Brain microvascular endothelial cell (primary cell): ENCODE results near the gene FGGY.

Experiments
- DNase-seq: peaks from one replicate; pipeline ENCODE4 v3.0.0-alpha.2; 2020
- H3K27ac ChIP-seq: fragments of 250-450 bp; sonication (Bioruptor Pico); 2 replicates; pipeline ENCODE4 v1.5.1; 2020; ENCODE audit warnings: mild to moderate bottlenecking, moderate library complexity
- H3K27me3 ChIP-seq: fragments of 250-450 bp; sonication (Bioruptor Pico); replicated peaks from 2 replicates; pipeline ENCODE4 v1.5.1; 2020; ENCODE audit warnings: mild to moderate bottlenecking
- H3K36me3 ChIP-seq: fragments of 250-450 bp; sonication (Bioruptor Pico); replicated peaks from 2 replicates; pipeline ENCODE4 v1.5.1; 2020; ENCODE audit warnings: mild to moderate bottlenecking
- H3K4me3 ChIP-seq: 2 replicates; pipeline ENCODE4 v1.5.1; 2011; ENCODE audit warnings: low read depth, mild to moderate bottlenecking, control low read depth, low read length, moderate library complexity
- in situ Hi-C: cut with HindIII; loops from 2 replicates; pipeline ENCODE4 v1.10.0; 2017; ENCODE audit warnings: low sequenced_read_pairs, low pct_ligation_motif_present
- TF ChIP-seq, protein P1 (sequence below): IDR thresholded peaks from 2 replicates; pipeline ENCODE4 v1.5.1; 2011; ENCODE audit warnings: low read depth, mild to moderate bottlenecking, moderate library complexity, low read length, control low read depth, inconsistent platforms; ENCODE audit errors: missing control alignments

Gene FGGY

DNA sequence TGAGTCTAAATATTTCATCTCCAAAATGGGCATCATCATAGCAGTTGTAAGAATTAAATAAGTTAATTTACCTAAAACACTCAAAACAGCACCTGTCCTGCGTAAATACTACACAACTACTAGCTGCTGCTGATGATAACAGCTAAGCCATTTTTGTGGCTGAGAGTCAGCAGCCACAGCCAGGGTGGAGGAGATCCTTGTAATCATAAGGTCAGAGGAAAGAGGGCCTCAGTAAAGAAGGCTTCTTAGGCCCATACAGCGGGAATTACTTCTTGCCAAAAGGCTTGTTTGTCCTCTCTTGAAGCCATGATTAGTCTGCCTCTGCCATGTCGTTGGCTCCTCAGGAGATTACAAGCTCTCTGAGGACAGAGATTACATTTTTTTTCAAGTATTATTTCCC is 245.0 kb downstream of the FGGY start:
- Histone ChIP-seq H3K27ac (no peak overlapping the region), H3K27me3 (no peaks in the 10 kb centered on the region), H3K4me3 (no peak overlapping the region), H3K36me3 (no peaks in the 10 kb centered on the region)
- in situ Hi-C loops: no loop called here
- TF ChIP-seq, protein P1, sequence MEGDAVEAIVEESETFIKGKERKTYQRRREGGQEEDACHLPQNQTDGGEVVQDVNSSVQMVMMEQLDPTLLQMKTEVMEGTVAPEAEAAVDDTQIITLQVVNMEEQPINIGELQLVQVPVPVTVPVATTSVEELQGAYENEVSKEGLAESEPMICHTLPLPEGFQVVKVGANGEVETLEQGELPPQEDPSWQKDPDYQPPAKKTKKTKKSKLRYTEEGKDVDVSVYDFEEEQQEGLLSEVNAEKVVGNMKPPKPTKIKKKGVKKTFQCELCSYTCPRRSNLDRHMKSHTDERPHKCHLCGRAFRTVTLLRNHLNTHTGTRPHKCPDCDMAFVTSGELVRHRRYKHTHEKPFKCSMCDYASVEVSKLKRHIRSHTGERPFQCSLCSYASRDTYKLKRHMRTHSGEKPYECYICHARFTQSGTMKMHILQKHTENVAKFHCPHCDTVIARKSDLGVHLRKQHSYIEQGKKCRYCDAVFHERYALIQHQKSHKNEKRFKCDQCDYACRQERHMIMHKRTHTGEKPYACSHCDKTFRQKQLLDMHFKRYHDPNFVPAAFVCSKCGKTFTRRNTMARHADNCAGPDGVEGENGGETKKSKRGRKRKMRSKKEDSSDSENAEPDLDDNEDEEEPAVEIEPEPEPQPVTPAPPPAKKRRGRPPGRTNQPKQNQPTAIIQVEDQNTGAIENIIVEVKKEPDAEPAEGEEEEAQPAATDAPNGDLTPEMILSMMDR: no peak
- DNase-seq: no peak

DNA sequence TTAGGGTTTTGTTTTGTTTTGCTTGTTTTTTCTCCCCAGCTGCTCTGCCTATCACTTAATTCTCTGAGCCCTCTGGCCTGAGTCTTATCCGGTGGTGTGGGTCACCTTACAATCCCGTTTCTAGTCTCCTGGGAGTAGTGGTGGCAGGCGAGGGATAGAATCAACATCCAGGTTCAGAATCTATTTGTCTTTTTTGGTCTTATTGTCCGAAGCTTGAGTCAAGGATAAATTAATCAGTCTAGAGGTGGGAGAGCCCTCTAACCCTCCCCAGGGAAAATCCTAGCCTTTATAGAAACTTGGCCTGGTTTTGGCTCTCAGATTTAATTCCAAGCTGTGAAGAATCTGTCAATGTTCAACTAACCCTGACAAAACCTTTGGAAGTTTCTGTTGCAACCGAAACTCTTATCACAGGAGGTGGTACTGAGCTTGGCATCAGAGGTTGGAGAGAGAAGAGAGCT is 246.3 kb downstream of the FGGY start:
- TF ChIP-seq, protein P1: no peak
- in situ Hi-C loops: no loop called here
- no peak for DNase-seq
- Histone ChIP-seq H3K27me3 (no peaks in the 10 kb centered on the region), H3K36me3 (no peaks in the 10 kb centered on the region), H3K27ac (no peak overlapping the region), H3K4me3 (no peak overlapping the region)

DNA sequence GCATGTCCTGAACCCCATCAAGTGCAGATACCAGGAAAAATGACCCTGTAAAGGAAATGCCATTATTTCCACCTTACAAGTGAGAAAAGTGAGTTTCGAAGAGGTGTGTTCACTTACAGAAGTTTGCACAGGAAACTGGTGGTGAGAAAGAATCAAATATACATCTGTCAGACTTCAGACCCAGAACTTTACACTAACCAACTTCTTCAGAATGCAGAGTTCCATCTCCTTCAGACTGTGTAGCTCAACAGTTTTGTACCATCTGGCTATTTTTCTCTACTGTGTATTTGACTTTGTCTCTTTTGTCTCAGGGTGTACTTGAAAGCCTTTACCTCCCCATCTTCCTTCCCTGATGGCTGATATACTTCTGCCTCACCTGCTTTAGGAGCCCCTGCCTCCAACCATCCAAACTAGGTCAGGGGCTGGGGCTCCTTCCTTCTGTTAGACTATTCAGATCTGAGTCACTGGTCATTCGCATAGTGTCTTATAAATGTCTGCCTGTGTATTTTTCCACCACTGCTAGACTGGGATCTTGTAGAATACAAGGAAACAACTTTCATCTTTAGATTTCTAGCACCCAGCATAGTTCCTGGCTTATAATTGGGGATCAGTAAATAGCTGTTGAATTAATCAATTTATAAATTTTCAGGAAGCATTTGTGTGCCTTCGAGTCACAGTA is 247.9 kb downstream of the FGGY start:
- H3K36me3 ChIP-seq: no peaks in the 10 kb centered on the region
- H3K4me3 ChIP-seq: no peak overlapping the region
- TF ChIP-seq, protein P1: no peak
- no peaks in the 10 kb centered on the region for H3K27me3 ChIP-seq
- in situ Hi-C loops: no loop called here
- H3K27ac ChIP-seq: no peak overlapping the region
- no peak for DNase-seq

DNA sequence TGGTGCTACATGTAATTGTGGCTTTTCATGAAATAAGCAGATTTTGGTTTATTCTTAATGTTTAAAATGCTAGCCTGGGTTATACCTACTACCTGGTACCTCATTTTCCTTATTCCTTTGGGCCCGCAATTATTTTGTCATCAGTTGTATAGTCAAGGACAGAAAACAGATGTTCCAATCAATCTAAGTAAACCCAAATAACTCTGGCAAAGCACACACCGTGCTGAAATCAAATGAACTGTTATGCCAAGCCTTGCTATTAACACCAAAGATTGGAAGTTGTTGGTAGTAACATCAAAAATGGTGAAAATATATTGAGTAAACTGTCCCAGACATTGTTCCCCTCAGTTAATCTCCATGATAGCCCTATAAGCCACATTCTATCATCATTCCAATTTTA is 248.9 kb downstream of the FGGY start:
- Histone ChIP-seq H3K27ac (no peak overlapping the region), H3K27me3 (no peaks in the 10 kb centered on the region), H3K36me3 (no peaks in the 10 kb centered on the region), H3K4me3 (no peak overlapping the region)
- in situ Hi-C loops: no loop called here
- no peak for DNase-seq
- TF ChIP-seq, protein P1: no peak

DNA sequence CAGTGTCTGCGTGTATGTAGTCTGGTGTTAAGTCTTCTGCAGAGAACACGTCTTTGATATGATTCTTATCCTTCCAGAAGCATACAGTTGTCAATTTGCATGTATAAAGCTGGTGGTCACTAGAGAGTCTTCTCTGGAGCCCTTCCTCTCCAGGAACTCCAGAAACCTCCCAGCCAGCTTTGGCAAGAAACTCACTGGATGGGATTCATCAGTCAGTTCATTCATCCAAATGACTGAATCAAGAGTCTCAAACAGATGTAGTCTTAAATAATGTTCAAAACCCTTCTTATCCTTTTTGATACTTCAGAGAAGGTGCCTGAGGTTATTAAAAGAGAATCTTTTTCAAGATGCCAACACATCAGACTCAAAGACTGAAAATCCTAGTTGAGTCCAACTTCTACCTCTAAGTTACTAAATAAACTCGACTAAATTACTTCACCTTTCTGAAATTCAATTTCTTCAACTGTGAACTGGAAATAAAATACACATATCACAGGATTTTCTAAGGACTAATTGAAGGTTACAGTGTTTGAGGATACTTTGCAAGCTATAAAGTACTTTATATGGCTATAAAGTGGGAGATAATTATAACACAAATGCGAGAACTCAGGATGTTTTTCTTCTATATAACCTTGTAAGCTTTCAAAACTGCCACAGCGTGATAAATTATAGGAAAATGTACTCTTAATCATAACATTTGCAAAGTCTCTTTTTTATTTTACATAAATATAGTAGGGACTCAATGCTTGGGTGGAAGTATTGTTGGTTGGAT is 252.4 kb downstream of the FGGY start:
- no peak overlapping the region for H3K4me3 ChIP-seq
- in situ Hi-C loops: no loop called here
- no peak for DNase-seq
- no peaks in the 10 kb centered on the region for H3K27me3 ChIP-seq
- H3K27ac ChIP-seq: no peak overlapping the region
- TF ChIP-seq, protein P1: no peak
- no peaks in the 10 kb centered on the region for H3K36me3 ChIP-seq

DNA sequence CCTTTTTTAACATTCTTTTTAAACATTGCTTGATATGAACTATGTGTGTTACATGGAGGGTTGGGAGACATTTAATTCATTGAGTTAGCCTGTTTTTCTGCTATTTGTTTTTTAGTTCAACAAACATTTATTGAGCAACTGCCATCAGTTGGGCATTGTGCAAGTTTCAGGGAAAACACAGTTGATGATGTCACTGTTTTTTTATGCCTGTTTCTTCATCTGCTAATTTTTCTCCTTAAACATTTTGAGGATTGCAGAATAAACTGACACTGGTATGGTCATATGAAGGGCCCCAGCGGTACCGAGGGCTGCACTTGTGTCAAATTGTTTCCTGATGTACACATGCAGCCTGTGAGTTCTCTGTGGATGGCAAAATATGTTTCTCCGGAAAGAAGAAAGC is 253.0 kb downstream of the FGGY start:
- in situ Hi-C loops: no loop called here
- Histone ChIP-seq H3K4me3 (no peak overlapping the region), H3K27ac (no peak overlapping the region), H3K36me3 (no peaks in the 10 kb centered on the region), H3K27me3 (no peaks in the 10 kb centered on the region)
- DNase-seq: peak; percentile 28
- TF ChIP-seq, protein P1: no peak
